Measurements from ENCODE around the gene ZNF587.
"Not testable (repeated sequence)": the region's sequence is repeated elsewhere in the genome, so short reads cannot be mapped to it uniquely, and the experiment has no call there.

The ZNF587 gene

GRCh38 chr19:57849666-57850473 is at the start of gene ZNF587:
ZNF587 (plus strand) TSS chr19:57849859; CDS start chr19:57850039, 180 bp downstream.
- in situ Hi-C loops (cut with MboI; ENCODE audit: low sequenced_read_pairs), result not testable (repeated sequence)

GRCh38 chr19:57800696-57801095 is 49.0 kb upstream of the ZNF587 start:
- in situ Hi-C loops (cut with MboI; ENCODE audit: low sequenced_read_pairs), result no loop called here

GRCh38 chr19:57802269-57802668 is 47.4 kb upstream of the ZNF587 start:
- in situ Hi-C loops (cut with MboI; ENCODE audit: low sequenced_read_pairs), result no loop called here

- in situ Hi-C loops (cut with MboI; ENCODE audit: low sequenced_read_pairs), result no loop called here
Measured at GRCh38 chr19:57803265-57803593, 46.4 kb upstream of the ZNF587 start.

GRCh38 chr19:57803594-57804325 is 45.9 kb upstream of the ZNF587 start:
- in situ Hi-C loops (cut with MboI; ENCODE audit: low sequenced_read_pairs), result no loop called here

- in situ Hi-C loops (cut with MboI; ENCODE audit: low sequenced_read_pairs), result no loop called here
Measured at GRCh38 chr19:57807541-57807940, 42.1 kb upstream of the ZNF587 start.

- in situ Hi-C loops (cut with MboI; ENCODE audit: low sequenced_read_pairs), result not testable (repeated sequence)
Measured at GRCh38 chr19:57810410-57811295, 39.0 kb upstream of the ZNF587 start.

GRCh38 chr19:57812226-57812625 is 37.4 kb upstream of the ZNF587 start:
- in situ Hi-C loops (cut with MboI; ENCODE audit: low sequenced_read_pairs), result no loop called here

GRCh38 chr19:57812975-57813820 is 36.5 kb upstream of the ZNF587 start:
- in situ Hi-C loops (cut with MboI; ENCODE audit: low sequenced_read_pairs), result not testable (repeated sequence)

GRCh38 chr19:57813919-57814504 is 35.6 kb upstream of the ZNF587 start:
- in situ Hi-C loops (cut with MboI; ENCODE audit: low sequenced_read_pairs), result no loop called here

GRCh38 chr19:57814505-57815246 is 35.0 kb upstream of the ZNF587 start, which contains the start of gene ZNF552:
ZNF552 (minus strand) TSS chr19:57814913; CDS start chr19:57814743, 170 bp downstream.
- in situ Hi-C loops (cut with MboI; ENCODE audit: low sequenced_read_pairs), result no loop called here

GRCh38 chr19:57815247-57816075 is 34.2 kb upstream of the ZNF587 start:
- in situ Hi-C loops (cut with MboI; ENCODE audit: low sequenced_read_pairs), result no loop called here

GRCh38 chr19:57816652-57817051 is 33.0 kb upstream of the ZNF587 start:
- in situ Hi-C loops (cut with MboI; ENCODE audit: low sequenced_read_pairs), result no loop called here

GRCh38 chr19:57817976-57818375 is 31.7 kb upstream of the ZNF587 start:
- in situ Hi-C loops (cut with MboI; ENCODE audit: low sequenced_read_pairs), result no loop called here

- in situ Hi-C loops (cut with MboI; ENCODE audit: low sequenced_read_pairs), result no loop called here
Measured at GRCh38 chr19:57818378-57818777, 31.3 kb upstream of the ZNF587 start.

GRCh38 chr19:57819475-57820148 is 30.0 kb upstream of the ZNF587 start:
- in situ Hi-C loops (cut with MboI; ENCODE audit: low sequenced_read_pairs), result no loop called here

- in situ Hi-C loops (cut with MboI; ENCODE audit: low sequenced_read_pairs), result no loop called here
Measured at GRCh38 chr19:57820599-57820998, 29.1 kb upstream of the ZNF587 start.

GRCh38 chr19:57821095-57821494 is 28.6 kb upstream of the ZNF587 start:
- in situ Hi-C loops (cut with MboI; ENCODE audit: low sequenced_read_pairs), result not testable (repeated sequence)

Data from HL-60/S4 treated with phorbol 12-myristate 13-acetate at 8.2 ng/mL for 4 days and 3 days (cell line).